Erythroblast (primary cell): Measurements from ENCODE around the gene CDSN.
A peak's percentile ranks its signal among the peaks of the same experiment; 100 is the strongest.

ENCODE experiments used
- DNase-seq, 2 experiments: peaks; one replicate each; lab custom pipeline; 2025; lab: John Stamatoyannopoulos, UW
- GATA1 ChIP-seq: IDR thresholded peaks from 2 replicates; pipeline ENCODE4 v1.6.1; 2011; ENCODE audit warnings: low read depth, mild to moderate bottlenecking, control low read depth, low read length, moderate library complexity
- POLR2A ChIP-seq: IDR thresholded peaks from 2 replicates; pipeline ENCODE4 v1.6.1; 2011; ENCODE audit warnings: mild to moderate bottlenecking, low read length

The CDSN gene

GRCh38 chr6:31158140-31158862 is 38.1 kb upstream of the CDSN start, which contains the start of gene TCF19:
TCF19 (plus strand) TSS chr6:31158589; CDS start chr6:31159470, 881 bp downstream.
- DNase-seq: peak; percentile 99 to 100
- no peak for TF ChIP-seq GATA1
- TF ChIP-seq POLR2A: peak; percentile 57

- TF ChIP-seq GATA1 (no peak), POLR2A (no peak)
- peak in 1 of 2 experiments; percentile 45 for DNase-seq
These were observed 37.4 kb upstream of the CDSN start, which contains the start of gene CCHCR1 for GRCh38 chr6:31157513-31158139. CCHCR1 (minus strand) TSS chr6:31157802; CDS start chr6:31157600, 202 bp downstream.

- TF ChIP-seq GATA1: no peak
- no peak for TF ChIP-seq POLR2A
- DNase-seq: no peak
These were observed 36.4 kb upstream of the CDSN start for GRCh38 chr6:31156641-31157040.

GRCh38 chr6:31154436-31154835 is 34.2 kb upstream of the CDSN start:
- no peak for TF ChIP-seq POLR2A
- DNase-seq: no peak

GRCh38 chr6:31152781-31153180 is 32.5 kb upstream of the CDSN start:
- no peak for TF ChIP-seq POLR2A
- TF ChIP-seq GATA1: no peak
- no peak for DNase-seq

- DNase-seq: no peak
- TF ChIP-seq POLR2A (no peak), GATA1 (no peak)
These were observed 29.7 kb upstream of the CDSN start for GRCh38 chr6:31149827-31150447.

GRCh38 chr6:31145386-31145785 is 25.1 kb upstream of the CDSN start:
- TF ChIP-seq POLR2A (no peak), GATA1 (no peak)

GRCh38 chr6:31144970-31145340 is 24.7 kb upstream of the CDSN start:
- TF ChIP-seq GATA1: no peak
- no peak for TF ChIP-seq POLR2A
- no peak for DNase-seq

More at GRCh38 chr6:31145386-31145785, 25.1 kb upstream of the CDSN start:
- no peak for DNase-seq

GRCh38 chr6:31144296-31144969 is 24.2 kb upstream of the CDSN start:
- TF ChIP-seq GATA1: no peak
- TF ChIP-seq POLR2A: no peak

GRCh38 chr6:31143148-31143547 is 22.9 kb upstream of the CDSN start:
- DNase-seq: no peak
- TF ChIP-seq GATA1 (no peak), POLR2A (no peak)

More at GRCh38 chr6:31144296-31144969, 24.2 kb upstream of the CDSN start:
- no peak for DNase-seq

GRCh38 chr6:31142361-31142761 is 22.1 kb upstream of the CDSN start:
- no peak for DNase-seq
- TF ChIP-seq POLR2A (no peak), GATA1 (no peak)

GRCh38 chr6:31140643-31141042 is 20.4 kb upstream of the CDSN start:
- DNase-seq: no peak
- TF ChIP-seq GATA1 (no peak), POLR2A (no peak)

- TF ChIP-seq POLR2A (no peak), GATA1 (no peak)
- no peak for DNase-seq
These were observed 19.4 kb upstream of the CDSN start for GRCh38 chr6:31139599-31139998.

GRCh38 chr6:31138982-31139381 is 18.7 kb upstream of the CDSN start, which contains the start of gene PSORS1C2:
PSORS1C2 (minus strand) TSS chr6:31139066; CDS start chr6:31139026, 40 bp downstream.
- no peak for DNase-seq
- TF ChIP-seq GATA1 (no peak), POLR2A (no peak)
